ENCODE measurements around the gene SLC28A1. TPM values are rescaled to one million over a fixed set of nuclear protein-coding genes. Genes with fewer than 3 reads are reported as not detected.

The SLC28A1 gene
- total RNA-seq, 1 experiment from 2014 or later, result not detected

DNA sequence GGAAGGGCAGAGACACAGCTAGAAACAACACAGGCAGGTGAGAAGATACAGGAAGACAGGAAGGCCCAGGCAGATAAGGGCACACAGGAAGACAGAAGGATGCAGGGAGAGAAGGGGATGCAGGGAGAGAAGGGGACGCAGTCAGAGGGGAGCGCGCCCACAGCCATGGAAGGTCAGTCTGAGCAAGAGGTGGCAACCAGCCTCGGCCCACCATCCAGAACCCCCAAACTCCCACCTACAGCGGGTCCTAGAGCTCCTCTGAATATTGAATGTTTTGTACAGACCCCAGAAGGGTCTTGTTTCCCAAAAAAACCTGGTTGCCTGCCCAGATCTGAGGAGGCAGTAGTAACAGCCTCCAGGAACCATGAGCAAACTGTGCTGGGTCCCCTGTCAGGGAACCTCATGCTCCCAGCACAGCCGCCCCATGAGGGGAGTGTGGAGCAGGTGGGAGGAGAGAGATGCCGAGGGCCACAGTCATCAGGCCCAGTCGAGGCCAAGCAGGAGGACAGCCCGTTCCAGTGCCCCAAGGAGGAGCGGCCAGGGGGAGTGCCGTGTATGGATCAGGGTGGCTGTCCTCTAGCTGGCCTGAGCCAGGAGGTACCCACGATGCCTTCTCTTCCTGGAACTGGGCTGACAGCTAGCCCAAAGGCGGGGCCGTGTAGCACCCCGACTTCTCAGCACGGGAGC lies 27.6 kb upstream of the SLC28A1 start:
- no peak overlapping the region for H3K27ac ChIP-seq (ENCODE audit: low read length)
- no peaks in the 10 kb centered on the region for H3K9me3 ChIP-seq (ENCODE audit: low read length)
- no peak overlapping the region for H2AFZ ChIP-seq (ENCODE audit: low read length)
- H3K27me3 ChIP-seq (ENCODE audit: low read length), result no peaks in the 10 kb centered on the region
- H3K4me2 ChIP-seq (ENCODE audit: low read depth, low read length, poor library complexity, severe bottlenecking), result no peak overlapping the region
- DNase-seq, result no peak
- no peaks in the 10 kb centered on the region for H3K36me3 ChIP-seq (ENCODE audit: insufficient read depth, low read length)
- H3K4me1 ChIP-seq (ENCODE audit: low read length), result no peaks in the 10 kb centered on the region
- H4K20me1 ChIP-seq (ENCODE audit: insufficient read depth, low read depth, low read length), result no peaks in the 10 kb centered on the region
- no peak overlapping the region for H3K4me3 ChIP-seq (ENCODE audit: low read length)
- H3K9ac ChIP-seq (ENCODE audit: low read length), result no peak overlapping the region
- H3K9me2 ChIP-seq (replicated peaks; ENCODE audit: insufficient read depth, low read length), result no peaks in the 10 kb centered on the region
- no peaks in the 10 kb centered on the region for H3K79me2 ChIP-seq (ENCODE audit: low read length)

DNA sequence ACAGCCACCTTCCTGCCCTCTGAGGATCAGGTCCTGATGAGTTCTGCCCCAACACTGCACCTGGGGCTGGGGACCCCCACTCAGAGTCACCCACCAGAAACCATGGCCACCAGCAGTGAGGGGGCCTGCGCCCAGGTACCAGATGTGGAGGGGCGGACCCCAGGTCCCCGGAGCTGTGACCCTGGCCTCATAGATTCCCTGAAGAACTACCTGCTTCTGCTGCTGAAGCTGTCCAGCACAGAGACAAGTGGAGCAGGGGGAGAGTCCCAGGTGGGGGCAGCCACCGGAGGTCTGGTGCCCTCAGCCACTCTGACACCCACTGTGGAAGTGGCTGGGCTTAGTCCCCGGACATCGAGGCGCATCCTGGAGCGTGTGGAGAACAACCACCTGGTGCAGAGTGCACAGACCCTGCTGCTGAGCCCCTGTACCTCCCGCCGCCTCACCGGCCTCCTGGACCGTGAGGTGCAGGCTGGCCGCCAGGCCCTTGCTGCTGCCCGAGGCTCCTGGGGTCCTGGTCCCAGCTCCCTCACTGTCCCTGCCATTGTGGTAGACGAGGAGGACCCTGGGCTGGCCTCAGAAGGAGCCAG lies 27.0 kb upstream of the SLC28A1 start:
- Histone ChIP-seq H3K4me1 (ENCODE audit: low read length) (no peaks in the 10 kb centered on the region), H3K4me3 (ENCODE audit: low read length) (no peak overlapping the region), H3K27ac (ENCODE audit: low read length) (no peak overlapping the region), H3K79me2 (ENCODE audit: low read length) (no peaks in the 10 kb centered on the region), H3K4me2 (ENCODE audit: low read depth, low read length, poor library complexity, severe bottlenecking) (no peak overlapping the region), H3K9me2 (replicated peaks; ENCODE audit: insufficient read depth, low read length) (no peaks in the 10 kb centered on the region), H3K27me3 (ENCODE audit: low read length) (no peaks in the 10 kb centered on the region), H2AFZ (ENCODE audit: low read length) (no peak overlapping the region), H3K36me3 (ENCODE audit: insufficient read depth, low read length) (no peaks in the 10 kb centered on the region), H3K9me3 (ENCODE audit: low read length) (no peaks in the 10 kb centered on the region), H3K9ac (ENCODE audit: low read length) (no peak overlapping the region), H4K20me1 (ENCODE audit: insufficient read depth, low read depth, low read length) (no peaks in the 10 kb centered on the region)
- DNase-seq, result no peak

DNA sequence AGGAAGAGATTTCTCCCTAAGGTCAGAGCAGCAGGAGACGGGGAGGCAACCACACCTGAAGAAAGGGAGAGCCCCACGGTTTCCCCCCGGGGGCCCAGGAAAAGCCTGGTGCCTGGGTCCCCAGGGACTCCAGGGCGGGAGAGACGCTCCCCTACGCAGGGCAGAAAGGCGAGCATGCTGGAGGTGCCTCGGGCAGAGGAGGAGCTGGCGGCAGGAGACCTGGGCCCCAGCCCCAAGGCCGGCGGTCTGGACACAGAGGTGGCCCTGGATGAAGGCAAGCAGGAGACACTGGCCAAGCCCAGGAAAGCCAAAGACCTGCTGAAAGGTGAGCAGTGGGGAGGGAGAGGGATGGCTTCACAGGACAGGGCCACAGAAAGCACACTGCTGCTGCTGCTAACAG lies 26.2 kb upstream of the SLC28A1 start:
- H3K4me1 ChIP-seq (ENCODE audit: low read length), result no peaks in the 10 kb centered on the region
- H3K27me3 ChIP-seq (ENCODE audit: low read length), result no peaks in the 10 kb centered on the region
- no peaks in the 10 kb centered on the region for H3K9me3 ChIP-seq (ENCODE audit: low read length)
- no peaks in the 10 kb centered on the region for H3K36me3 ChIP-seq (ENCODE audit: insufficient read depth, low read length)
- H2AFZ ChIP-seq (ENCODE audit: low read length), result no peak overlapping the region
- H3K27ac ChIP-seq (ENCODE audit: low read length), result no peak overlapping the region
- no peak overlapping the region for H3K9ac ChIP-seq (ENCODE audit: low read length)
- H4K20me1 ChIP-seq (ENCODE audit: insufficient read depth, low read depth, low read length), result no peaks in the 10 kb centered on the region
- H3K79me2 ChIP-seq (ENCODE audit: low read length), result no peaks in the 10 kb centered on the region
- H3K4me2 ChIP-seq (ENCODE audit: low read depth, low read length, poor library complexity, severe bottlenecking), result no peak overlapping the region
- H3K9me2 ChIP-seq (replicated peaks; ENCODE audit: insufficient read depth, low read length), result no peaks in the 10 kb centered on the region
- no peak overlapping the region for H3K4me3 ChIP-seq (ENCODE audit: low read length)
- no peak for DNase-seq

DNA sequence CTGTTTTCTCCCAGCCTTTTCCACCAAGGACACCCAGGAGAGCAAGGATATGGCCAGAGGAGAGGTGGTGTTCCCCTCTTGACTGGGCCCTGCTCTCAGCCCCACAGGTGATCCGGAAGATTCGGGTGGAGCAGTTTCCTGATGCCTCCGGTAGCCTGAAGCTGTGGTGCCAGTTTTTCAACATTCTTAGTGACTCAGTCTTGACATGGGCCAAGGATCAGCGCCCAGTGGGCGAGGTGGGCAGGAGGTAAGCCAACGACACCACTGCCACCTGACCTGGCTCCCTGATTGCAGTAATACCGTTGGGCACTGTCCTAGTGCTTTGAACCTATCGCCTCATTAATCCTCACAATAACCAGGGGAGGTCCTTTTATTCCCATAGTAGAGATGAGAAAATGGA lies 25.3 kb upstream of the SLC28A1 start:
- H3K4me3 ChIP-seq (ENCODE audit: low read length), result no peak overlapping the region
- H3K4me2 ChIP-seq (ENCODE audit: low read depth, low read length, poor library complexity, severe bottlenecking), result no peak overlapping the region
- no peaks in the 10 kb centered on the region for H3K36me3 ChIP-seq (ENCODE audit: insufficient read depth, low read length)
- DNase-seq, result no peak
- no peak overlapping the region for H3K27ac ChIP-seq (ENCODE audit: low read length)
- no peaks in the 10 kb centered on the region for H3K9me2 ChIP-seq (replicated peaks; ENCODE audit: insufficient read depth, low read length)
- no peaks in the 10 kb centered on the region for H3K9me3 ChIP-seq (ENCODE audit: low read length)
- no peaks in the 10 kb centered on the region for H3K79me2 ChIP-seq (ENCODE audit: low read length)
- no peaks in the 10 kb centered on the region for H3K27me3 ChIP-seq (ENCODE audit: low read length)
- H3K9ac ChIP-seq (ENCODE audit: low read length), result no peak overlapping the region
- H2AFZ ChIP-seq (ENCODE audit: low read length), result no peak overlapping the region
- no peaks in the 10 kb centered on the region for H3K4me1 ChIP-seq (ENCODE audit: low read length)
- no peaks in the 10 kb centered on the region for H4K20me1 ChIP-seq (ENCODE audit: insufficient read depth, low read depth, low read length)

DNA sequence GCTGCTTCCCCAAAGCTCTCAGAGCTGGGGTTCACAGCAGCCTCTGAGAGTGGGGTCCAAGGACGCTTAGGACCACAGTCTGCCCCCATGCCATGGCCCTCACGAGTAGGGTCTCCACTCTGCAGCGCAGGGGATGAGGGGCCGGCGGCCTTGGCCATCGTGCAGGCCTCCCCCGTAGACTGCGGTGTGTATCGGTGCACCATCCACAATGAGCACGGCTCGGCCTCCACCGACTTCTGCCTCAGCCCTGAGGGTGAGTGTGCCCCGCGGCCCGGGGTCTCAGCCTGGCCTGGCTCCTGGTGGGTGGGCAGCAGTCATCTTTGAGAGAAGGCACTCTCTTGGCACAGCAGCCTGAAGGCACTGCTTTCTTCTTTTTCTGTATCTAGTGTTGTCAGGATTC lies 24.8 kb upstream of the SLC28A1 start:
- H3K4me1 ChIP-seq (ENCODE audit: low read length), result no peaks in the 10 kb centered on the region
- no peaks in the 10 kb centered on the region for H3K79me2 ChIP-seq (ENCODE audit: low read length)
- no peak overlapping the region for H3K27ac ChIP-seq (ENCODE audit: low read length)
- H3K27me3 ChIP-seq (ENCODE audit: low read length), result no peaks in the 10 kb centered on the region
- H3K4me3 ChIP-seq (ENCODE audit: low read length), result no peak overlapping the region
- H3K9me3 ChIP-seq (ENCODE audit: low read length), result no peaks in the 10 kb centered on the region
- no peaks in the 10 kb centered on the region for H3K9me2 ChIP-seq (replicated peaks; ENCODE audit: insufficient read depth, low read length)
- no peak overlapping the region for H3K9ac ChIP-seq (ENCODE audit: low read length)
- H4K20me1 ChIP-seq (ENCODE audit: insufficient read depth, low read depth, low read length), result no peaks in the 10 kb centered on the region
- DNase-seq, result no peak
- H3K36me3 ChIP-seq (ENCODE audit: insufficient read depth, low read length), result no peaks in the 10 kb centered on the region
- H2AFZ ChIP-seq (ENCODE audit: low read length), result no peak overlapping the region
- no peak overlapping the region for H3K4me2 ChIP-seq (ENCODE audit: low read depth, low read length, poor library complexity, severe bottlenecking)

DNA sequence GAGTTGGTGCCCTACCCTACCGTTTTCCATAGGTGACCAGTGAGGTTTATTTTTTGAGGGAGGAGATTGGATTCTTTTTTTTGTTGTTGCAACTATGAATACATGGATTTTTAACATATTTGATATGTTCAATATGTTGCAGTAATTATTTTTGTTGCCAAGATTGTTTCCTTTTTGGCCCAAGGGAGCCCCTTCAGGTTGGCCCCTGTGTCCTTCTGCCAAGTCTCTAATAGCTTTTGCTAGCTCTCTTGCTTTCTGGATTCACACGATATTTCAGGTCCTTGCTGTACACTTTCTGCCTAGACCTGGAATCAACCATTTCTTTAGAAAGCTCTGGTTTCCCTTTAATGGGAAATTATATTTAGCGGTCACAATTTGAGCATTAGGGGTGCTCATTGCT lies 22.7 kb upstream of the SLC28A1 start:
- Histone ChIP-seq H3K9me3 (ENCODE audit: low read length) (no peaks in the 10 kb centered on the region), H3K4me3 (ENCODE audit: low read length) (no peak overlapping the region), H3K36me3 (ENCODE audit: insufficient read depth, low read length) (no peaks in the 10 kb centered on the region), H3K4me1 (ENCODE audit: low read length) (no peaks in the 10 kb centered on the region), H3K79me2 (ENCODE audit: low read length) (no peaks in the 10 kb centered on the region), H3K4me2 (ENCODE audit: low read depth, low read length, poor library complexity, severe bottlenecking) (no peak overlapping the region), H2AFZ (ENCODE audit: low read length) (no peak overlapping the region), H3K9ac (ENCODE audit: low read length) (no peak overlapping the region), H3K9me2 (replicated peaks; ENCODE audit: insufficient read depth, low read length) (no peaks in the 10 kb centered on the region), H3K27ac (ENCODE audit: low read length) (no peak overlapping the region), H3K27me3 (ENCODE audit: low read length) (no peaks in the 10 kb centered on the region), H4K20me1 (ENCODE audit: insufficient read depth, low read depth, low read length) (no peaks in the 10 kb centered on the region)
- DNase-seq, result no peak

DNA sequence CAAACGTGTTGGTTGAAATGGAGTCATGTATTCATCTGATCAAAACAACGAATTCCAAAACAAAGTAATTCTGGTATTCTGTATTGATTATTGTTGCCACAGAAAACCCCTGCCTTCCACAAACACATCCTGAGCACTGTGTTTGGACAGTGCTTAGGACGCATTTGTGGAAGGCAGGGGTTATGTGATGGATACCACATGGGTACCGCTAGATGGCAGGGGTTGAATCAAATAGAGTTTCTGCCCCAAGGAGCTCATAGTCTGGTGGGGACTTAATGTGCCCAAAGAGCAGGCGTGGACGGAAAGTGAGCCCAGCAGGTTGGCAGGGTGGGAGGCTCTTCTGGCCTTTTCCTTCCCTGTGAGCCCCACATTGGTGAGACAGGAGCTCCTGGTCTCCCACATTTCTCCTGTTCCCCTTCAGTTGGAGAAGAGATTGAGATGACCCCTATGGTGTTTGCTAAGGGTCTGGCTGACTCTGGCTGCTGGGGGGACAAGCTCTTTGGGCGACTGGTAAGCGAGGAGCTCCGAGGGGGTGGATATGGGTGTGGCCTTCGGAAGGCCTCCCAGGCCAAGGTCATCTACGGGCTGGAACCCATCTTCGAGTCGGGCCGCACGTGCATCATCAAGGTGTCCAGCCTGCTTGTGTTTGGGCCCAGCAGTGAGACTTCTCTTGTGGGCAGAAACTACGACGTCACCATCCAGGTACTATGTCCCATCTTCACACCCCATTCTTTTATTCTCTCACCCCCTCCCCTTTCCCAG lies 22.1 kb upstream of the SLC28A1 start:
- Histone ChIP-seq H3K4me1 (ENCODE audit: low read length) (no peaks in the 10 kb centered on the region), H2AFZ (ENCODE audit: low read length) (no peak overlapping the region), H3K79me2 (ENCODE audit: low read length) (no peaks in the 10 kb centered on the region), H3K36me3 (ENCODE audit: insufficient read depth, low read length) (no peaks in the 10 kb centered on the region), H3K9me3 (ENCODE audit: low read length) (no peaks in the 10 kb centered on the region), H3K4me3 (ENCODE audit: low read length) (no peak overlapping the region), H3K9me2 (replicated peaks; ENCODE audit: insufficient read depth, low read length) (no peaks in the 10 kb centered on the region), H3K9ac (ENCODE audit: low read length) (no peak overlapping the region), H3K27ac (ENCODE audit: low read length) (no peak overlapping the region), H4K20me1 (ENCODE audit: insufficient read depth, low read depth, low read length) (no peaks in the 10 kb centered on the region), H3K4me2 (ENCODE audit: low read depth, low read length, poor library complexity, severe bottlenecking) (no peak overlapping the region), H3K27me3 (ENCODE audit: low read length) (no peaks in the 10 kb centered on the region)
- no peak for DNase-seq

DNA sequence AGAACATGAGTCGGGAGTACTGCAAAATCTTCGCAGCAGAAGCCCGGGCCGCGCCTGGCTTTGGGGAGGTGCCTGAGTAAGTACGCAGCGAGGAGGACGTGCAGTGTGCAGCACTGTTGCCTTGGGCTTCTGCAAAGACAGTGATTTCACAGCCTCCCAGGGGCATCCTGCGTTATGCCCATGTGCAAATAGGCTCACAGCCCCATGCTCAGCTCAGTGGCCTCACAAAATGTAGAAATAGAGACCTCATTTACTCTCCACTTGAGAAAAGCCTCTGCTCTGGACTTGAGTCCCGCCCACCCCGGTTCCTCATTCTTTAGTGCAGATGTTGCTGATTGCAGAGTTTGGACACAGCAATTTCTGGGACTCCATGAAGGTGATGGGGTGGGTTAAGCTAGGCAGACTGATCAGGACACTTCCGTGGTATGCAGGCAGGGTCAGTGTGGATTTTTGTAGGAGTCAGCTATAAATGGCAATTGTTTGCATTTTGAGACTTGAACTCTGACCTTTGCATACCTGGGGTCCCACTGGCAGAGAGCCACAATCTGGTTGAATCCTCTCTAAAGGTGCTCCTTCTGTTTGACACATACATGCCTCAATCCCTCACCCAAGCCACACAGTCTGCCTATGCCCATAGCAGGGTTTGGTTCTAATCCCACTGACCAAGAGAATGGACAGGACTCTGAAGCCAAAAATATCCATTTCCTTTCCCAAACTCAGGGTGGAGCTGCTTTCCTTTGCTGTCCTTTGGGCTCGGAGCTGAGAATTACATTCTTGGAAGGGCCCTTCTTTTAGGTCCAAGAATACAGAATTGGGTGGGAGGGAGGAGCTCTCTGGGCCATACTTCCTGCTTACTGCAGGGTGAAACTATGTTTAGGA lies 20.7 kb upstream of the SLC28A1 start:
- Histone ChIP-seq H3K79me2 (ENCODE audit: low read length) (no peaks in the 10 kb centered on the region), H3K4me3 (ENCODE audit: low read length) (no peak overlapping the region), H2AFZ (ENCODE audit: low read length) (no peak overlapping the region), H3K9me3 (ENCODE audit: low read length) (no peaks in the 10 kb centered on the region), H3K4me2 (ENCODE audit: low read depth, low read length, poor library complexity, severe bottlenecking) (no peak overlapping the region), H3K27ac (ENCODE audit: low read length) (no peak overlapping the region), H3K9ac (ENCODE audit: low read length) (no peak overlapping the region), H3K9me2 (replicated peaks; ENCODE audit: insufficient read depth, low read length) (no peaks in the 10 kb centered on the region), H3K27me3 (ENCODE audit: low read length) (no peaks in the 10 kb centered on the region), H3K4me1 (ENCODE audit: low read length) (no peaks in the 10 kb centered on the region), H3K36me3 (ENCODE audit: insufficient read depth, low read length) (no peaks in the 10 kb centered on the region), H4K20me1 (ENCODE audit: insufficient read depth, low read depth, low read length) (no peaks in the 10 kb centered on the region)
- no peak for DNase-seq

Measured in Karpas-422 (cell line).